Measurements from ENCODE around the gene KCND1. TPM values are rescaled to one million over a fixed set of nuclear protein-coding genes. Genes with fewer than 3 reads are reported as not detected.

The KCND1 gene
- total RNA-seq: 1 to 10 TPM in 1 of 5 donors, under 1 TPM in 1, not detected in 3; 0.45 to 2.4 TPM
- under 1 TPM; 0.15 to 0.68 (median 0.19) TPM for polyA plus RNA-seq
- long read RNA-seq, donor 1: 0 reads
- long read RNA-seq, donor 2: 0 reads
- long read RNA-seq, donor 3: 0 reads
- long read RNA-seq, donor 4: 0 reads
- long read RNA-seq, donor 5: 0 reads
- long read RNA-seq, donor 6, full-length matches to known transcripts: 1 of 1 reads
- long read RNA-seq, donor 6, partial matches to known transcripts: 0 of 1 reads
- long read RNA-seq, donor 6, other reads (novel, unspliced or antisense): 0 of 1 reads
- long read RNA-seq, donor 7: 0 reads
- long read RNA-seq, donor 8: 0 reads
- long read RNA-seq, donor 9: 0 reads
- long read RNA-seq, donor 10: 0 reads

GRCh38 chrX:48971249-48972219, at the start of gene KCND1:
TSS of gene KCND1 (minus strand) at chrX:48971844. CDS start at chrX:48970271, 1,573 bp downstream.
- peaks cover 0 to 18% (median 15%) of the 10 kb centered on the region in 4 donors for H3K4me1 ChIP-seq
- TF ChIP-seq POLR2A (IDR thresholded peaks at IDR 0.05): no peak
- TF ChIP-seq EP300 (IDR thresholded peaks at IDR 0.05): no peak
- WGBS, 5 donors: 0 to 26% (median 3%) methylated on average over 5 to 28 of the region's 28 CpGs
- H3K27me3 ChIP-seq: no peaks in the 10 kb centered on the region
- intact Hi-C loops (cut with DNase I; ENCODE audit: low total_unique reads): no loop called here
- peak within 1 kb of the TSS; percentile 14 to 71 (median 48) for H3K27ac ChIP-seq
- peak; percentile 29 to 81 for DNase-seq
- H3K36me3 ChIP-seq: peaks cover 0 to 32% (median 31%) of the 10 kb centered on the region in 4 donors
- H3K4me3 ChIP-seq: peak within 1 kb of the TSS; percentile 36 to 43 (median 36)
- no peaks in the 10 kb centered on the region for H3K9me3 ChIP-seq

GRCh38 chrX:49019599-49020249, 48.1 kb upstream of the KCND1 start:
- Histone ChIP-seq H3K9me3 (peaks cover 0 to under 1% (median 0%) of the 10 kb centered on the region in 4 donors), H3K4me1 (no peaks in the 10 kb centered on the region), H3K27ac (no peak overlapping the region), H3K4me3 (no peak overlapping the region), H3K27me3 (no peaks in the 10 kb centered on the region), H3K36me3 (peaks cover 0 to 3% (median 0%) of the 10 kb centered on the region in 4 donors)
- TF ChIP-seq POLR2A (IDR thresholded peaks at IDR 0.05) (no peak), EP300 (IDR thresholded peaks at IDR 0.05) (no peak), POLR2AphosphoS5 (IDR thresholded peaks at IDR 0.05) (no peak), CTCF (IDR thresholded peaks at IDR 0.05) (no peak)
- no peak for DNase-seq
- intact Hi-C loops (cut with DNase I; ENCODE audit: low total_unique reads): no loop called here
- WGBS, 5 donors: 79 to 87% (median 82%) methylated on average over 7 of the region's 7 CpGs

- WGBS, 5 donors: 78 to 91% (median 81%) methylated on average over 2 of the region's 2 CpGs
- TF ChIP-seq CTCF (IDR thresholded peaks at IDR 0.05) (no peak), POLR2AphosphoS5 (IDR thresholded peaks at IDR 0.05) (no peak), POLR2A (IDR thresholded peaks at IDR 0.05) (no peak), EP300 (IDR thresholded peaks at IDR 0.05) (no peak)
- intact Hi-C loops (cut with DNase I; ENCODE audit: low total_unique reads): no loop called here
Observed at GRCh38 chrX:49019050-49019449, 47.4 kb upstream of the KCND1 start.

GRCh38 chrX:49003696-49004095, 32.1 kb upstream of the KCND1 start:
- TF ChIP-seq EP300 (IDR thresholded peaks at IDR 0.05): no peak
- no peak for TF ChIP-seq CTCF (IDR thresholded peaks at IDR 0.05)
- TF ChIP-seq POLR2A (IDR thresholded peaks at IDR 0.05): no peak
- TF ChIP-seq POLR2AphosphoS5 (IDR thresholded peaks at IDR 0.05): no peak
- 83 to 88% (median 86%) methylated on average over 5 of the region's 5 CpGs for WGBS, 5 donors
- peaks cover 0 to 17% (median 10%) of the 10 kb centered on the region in 4 donors for H3K4me1 ChIP-seq
- no peak for DNase-seq
- intact Hi-C loops (cut with DNase I; ENCODE audit: low total_unique reads): no loop called here
- H3K9me3 ChIP-seq: peaks cover 0 to 9% (median 4%) of the 10 kb centered on the region in 4 donors
- peaks cover 0 to 4% (median under 1%) of the 10 kb centered on the region in 4 donors for H3K36me3 ChIP-seq
- no peaks in the 10 kb centered on the region for H3K27me3 ChIP-seq
- no peak overlapping the region for H3K27ac ChIP-seq
- no peak overlapping the region for H3K4me3 ChIP-seq

More at GRCh38 chrX:49019050-49019449, 47.4 kb upstream of the KCND1 start:
- no peak for DNase-seq
- no peak overlapping the region for H3K27ac ChIP-seq
- H3K4me1 ChIP-seq: no peaks in the 10 kb centered on the region
- H3K9me3 ChIP-seq: no peaks in the 10 kb centered on the region
- H3K27me3 ChIP-seq: no peaks in the 10 kb centered on the region
- H3K4me3 ChIP-seq: no peak overlapping the region
- H3K36me3 ChIP-seq: no peaks in the 10 kb centered on the region

Data from stomach (tissue), 19 donors.